Upper lobe of left lung (tissue), 6 donors: Measurements from ENCODE around the gene FAM120B. TPM values are rescaled to one million over a fixed set of nuclear protein-coding genes. Genes with fewer than 3 reads are reported as not detected.
A peak's percentile ranks its signal among the peaks of the same experiment; 100 is the strongest.

Source experiments
- ATAC-seq, 2 donors: fragments of 200-7000 bp; cut with Tn5 transposase; one replicate each; pipeline ENCODE4 v1.9.1; 2022; ENCODE audit warnings: mild to moderate bottlenecking in 2 of 2, moderate library complexity in 2 of 2; ENCODE audit not compliant: low FRiP score in 2 of 2
- DNase-seq, 2 donors: peaks; one replicate each; pipeline ENCODE4 v3.0.0-alpha.2; 2019 to 2020
- H3K27ac ChIP-seq, 4 donors: fragments of 200-600 bp; sonication (generic); one replicate each; pipeline ENCODE4 v1.5.1; 2016 to 2019
- H3K27me3 ChIP-seq, 4 donors: fragments of 200-600 bp; sonication (generic); one replicate each; pipeline ENCODE4 v1.5.1; 2017 to 2019
- H3K36me3 ChIP-seq, 4 donors: fragments of 200-600 bp; sonication (generic); one replicate each; pipeline ENCODE4 v1.5.1; 2016 to 2019
- H3K4me1 ChIP-seq, 4 donors: fragments of 200-600 bp; sonication (generic); one replicate each; pipeline ENCODE4 v1.5.1; 2018 to 2019
- H3K4me3 ChIP-seq, 4 donors: fragments of 200-600 bp; sonication (generic); one replicate each; pipeline ENCODE4 v1.5.1; 2017 to 2019; ENCODE audit warnings: mild to moderate bottlenecking in 2 of 4, moderate library complexity in 1 of 4
- H3K9me3 ChIP-seq, 4 donors: fragments of 200-600 bp; sonication (generic); one replicate each; pipeline ENCODE4 v1.5.1; 2018 to 2019
- EP300 ChIP-seq, 4 donors: sonication (generic); formaldehyde crosslinking; IDR thresholded peaks; one replicate each; pipeline ENCODE4 v1.5.1; 2017; ENCODE audit warnings: antibody characterized with exemption in 4 of 4, control low read depth in 2 of 4
- POLR2A ChIP-seq, 4 donors: fragments of 450-650 bp; IDR thresholded peaks; one replicate each; pipeline ENCODE4 v1.5.1; 2016 to 2017; ENCODE audit warnings: antibody characterized with exemption in 4 of 4, mild to moderate bottlenecking in 2 of 4
- POLR2AphosphoS5 ChIP-seq, 2 donors: sonication (generic); formaldehyde crosslinking; IDR thresholded peaks; one replicate each; pipeline ENCODE4 v1.5.1; 2017; ENCODE audit warnings: antibody characterized with exemption in 2 of 2
- WGBS, 2 donors: methylation state at CpG; one replicate each; pipeline ENCODE4 v1.1.5; 2017 to 2018; 5-methylcytosine and 5-hydroxymethylcytosine counted together
- total RNA-seq, 6 donors: library from RNA; depleted of rRNA in 4 of 6; stranded (reverse); fragments of >200 nt in 4 of 6; gene quantifications; one replicate each; pipeline versions ENCODE4 v1.1.0 to v1.2.1, GENCODE V29; 2016 to 2021
- TF ChIP-seq, protein P1 (sequence below), 6 experiments: fragments of 450-650 bp in 4 of 6; fragments of 200-600 bp in 2 of 6; sonication (generic) in 2 of 6; IDR thresholded peaks; one replicate each; pipeline ENCODE4 v1.5.1; 2016 to 2019; ENCODE audit warnings: antibody characterized with exemption in 6 of 6
- donor health status: DM: no; HTN: no; CAD: no; lungs with moderate emphysema.
- donor health status: DM: no; HTN: yes; CAD: no; lungs with severe emphysema.

Gene FAM120B
- total RNA-seq, 6 donors from 2014 or later: 20.1 to 51.3 (median 28.3) TPM

DNA sequence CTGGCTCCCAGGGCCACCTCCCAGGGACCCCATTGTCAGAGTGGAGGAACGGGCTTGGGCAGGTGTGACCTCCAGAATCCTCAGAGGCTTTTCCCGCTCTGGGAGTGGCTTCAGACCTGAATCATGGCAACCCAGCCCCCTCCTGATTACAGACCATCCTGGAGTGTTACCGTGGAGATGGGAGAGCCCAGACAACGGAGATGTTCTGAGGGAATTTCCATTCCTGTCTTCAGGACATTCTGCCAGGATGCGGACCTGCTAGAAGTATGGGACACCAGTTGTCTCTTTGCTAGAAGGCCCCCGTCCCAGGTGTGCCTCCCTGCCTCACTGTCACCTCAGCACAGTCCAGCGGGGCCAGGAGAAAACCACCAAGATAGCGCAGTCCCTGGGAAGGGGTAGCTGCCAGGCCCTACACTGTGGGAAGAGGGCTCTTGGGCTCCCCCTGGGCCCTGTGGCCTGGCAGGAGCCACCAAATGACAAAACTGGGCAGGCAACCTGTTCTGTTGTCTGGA lies 136.6 kb downstream of the FAM120B start:
- TF ChIP-seq POLR2A (IDR thresholded peaks at IDR 0.05) (no peak), POLR2AphosphoS5 (IDR thresholded peaks at IDR 0.05) (no peak), EP300 (IDR thresholded peaks at IDR 0.05) (no peak)
- TF ChIP-seq, protein P1, sequence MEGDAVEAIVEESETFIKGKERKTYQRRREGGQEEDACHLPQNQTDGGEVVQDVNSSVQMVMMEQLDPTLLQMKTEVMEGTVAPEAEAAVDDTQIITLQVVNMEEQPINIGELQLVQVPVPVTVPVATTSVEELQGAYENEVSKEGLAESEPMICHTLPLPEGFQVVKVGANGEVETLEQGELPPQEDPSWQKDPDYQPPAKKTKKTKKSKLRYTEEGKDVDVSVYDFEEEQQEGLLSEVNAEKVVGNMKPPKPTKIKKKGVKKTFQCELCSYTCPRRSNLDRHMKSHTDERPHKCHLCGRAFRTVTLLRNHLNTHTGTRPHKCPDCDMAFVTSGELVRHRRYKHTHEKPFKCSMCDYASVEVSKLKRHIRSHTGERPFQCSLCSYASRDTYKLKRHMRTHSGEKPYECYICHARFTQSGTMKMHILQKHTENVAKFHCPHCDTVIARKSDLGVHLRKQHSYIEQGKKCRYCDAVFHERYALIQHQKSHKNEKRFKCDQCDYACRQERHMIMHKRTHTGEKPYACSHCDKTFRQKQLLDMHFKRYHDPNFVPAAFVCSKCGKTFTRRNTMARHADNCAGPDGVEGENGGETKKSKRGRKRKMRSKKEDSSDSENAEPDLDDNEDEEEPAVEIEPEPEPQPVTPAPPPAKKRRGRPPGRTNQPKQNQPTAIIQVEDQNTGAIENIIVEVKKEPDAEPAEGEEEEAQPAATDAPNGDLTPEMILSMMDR (IDR thresholded peaks at IDR 0.05): no peak
- WGBS, 2 donors: 87 to 90% methylated on average over 5 to 8 of the region's 8 CpGs
- no peak for ATAC-seq
- Histone ChIP-seq H3K9me3 (no peaks in the 10 kb centered on the region), H3K27me3 (no peaks in the 10 kb centered on the region), H3K27ac (no peak overlapping the region), H3K4me1 (peaks cover 2 to 6% (median 4%) of the 10 kb centered on the region in 4 donors), H3K4me3 (no peak overlapping the region), H3K36me3 (no peaks in the 10 kb centered on the region)
- DNase-seq: no peak

DNA sequence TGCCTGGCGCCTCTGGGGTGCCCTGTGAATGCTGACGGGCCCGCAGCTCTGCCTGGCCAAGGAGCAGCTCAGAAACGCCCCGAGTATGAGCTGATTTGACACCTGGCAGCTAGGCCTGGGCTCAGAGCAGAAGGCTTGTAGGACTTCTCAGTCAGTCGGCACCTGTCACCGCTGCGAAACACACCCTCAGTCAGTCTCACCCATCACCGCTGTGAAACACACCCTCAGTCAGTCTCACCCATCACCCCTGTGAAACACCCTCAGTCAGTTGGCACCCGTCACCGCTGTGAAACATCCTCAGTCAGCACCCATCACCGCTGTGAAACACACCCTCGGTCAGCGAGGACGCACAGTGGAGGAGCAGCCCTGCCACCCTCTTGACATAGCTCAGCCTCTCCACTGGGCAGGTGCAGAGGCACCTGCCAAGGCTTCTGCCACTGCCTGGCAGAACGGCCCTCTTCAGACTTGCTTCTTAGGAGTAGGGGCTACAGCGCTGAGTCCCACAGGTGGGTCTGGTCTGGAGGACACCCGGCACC lies 137.6 kb downstream of the FAM120B start:
- Histone ChIP-seq H3K27me3 (no peaks in the 10 kb centered on the region), H3K36me3 (no peaks in the 10 kb centered on the region), H3K4me1 (no peaks in the 10 kb centered on the region), H3K4me3 (no peak overlapping the region), H3K27ac (no peak overlapping the region), H3K9me3 (no peaks in the 10 kb centered on the region)
- TF ChIP-seq EP300 (IDR thresholded peaks at IDR 0.05) (no peak), POLR2A (IDR thresholded peaks at IDR 0.05) (no peak), POLR2AphosphoS5 (IDR thresholded peaks at IDR 0.05) (no peak)
- TF ChIP-seq, protein P1 (IDR thresholded peaks at IDR 0.05): no peak
- 69 to 78% methylated on average over 16 to 18 of the region's 18 CpGs for WGBS, 2 donors
- ATAC-seq (peak in 1 of 2 donors; percentile 47), DNase-seq (no peak)

DNA sequence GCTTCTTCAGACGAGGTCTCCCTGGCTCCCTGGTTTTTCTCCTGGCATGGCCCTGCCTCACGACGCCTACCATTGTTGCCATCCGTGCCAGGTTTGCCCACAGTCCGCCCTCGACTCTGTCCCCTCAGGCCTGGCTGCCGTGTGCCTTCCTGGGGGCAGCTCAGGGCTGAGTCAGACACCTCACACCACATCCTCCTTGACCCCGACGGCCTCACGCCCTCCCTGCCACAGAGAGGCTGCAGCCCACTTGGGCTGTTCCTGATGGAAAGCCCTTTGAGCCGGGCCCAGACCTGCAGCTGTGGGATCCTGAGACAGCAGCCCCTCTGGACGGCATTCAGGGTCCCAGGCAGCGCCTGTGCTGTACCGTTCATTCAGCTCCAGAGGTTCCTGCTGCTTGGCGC lies 138.3 kb downstream of the FAM120B start:
- Histone ChIP-seq H3K27me3 (no peaks in the 10 kb centered on the region), H3K9me3 (no peaks in the 10 kb centered on the region), H3K36me3 (no peaks in the 10 kb centered on the region), H3K4me3 (no peak overlapping the region), H3K27ac (no peak overlapping the region), H3K4me1 (no peaks in the 10 kb centered on the region)
- peak in 1 of 2 donors; percentile 4 for ATAC-seq
- TF ChIP-seq, protein P1 (IDR thresholded peaks at IDR 0.05): no peak
- no peak for TF ChIP-seq POLR2AphosphoS5 (IDR thresholded peaks at IDR 0.05)
- no peak for TF ChIP-seq EP300 (IDR thresholded peaks at IDR 0.05)
- no peak for TF ChIP-seq POLR2A (IDR thresholded peaks at IDR 0.05)
- DNase-seq: no peak
- 80 to 83% methylated on average over 8 to 15 of the region's 15 CpGs for WGBS, 2 donors

DNA sequence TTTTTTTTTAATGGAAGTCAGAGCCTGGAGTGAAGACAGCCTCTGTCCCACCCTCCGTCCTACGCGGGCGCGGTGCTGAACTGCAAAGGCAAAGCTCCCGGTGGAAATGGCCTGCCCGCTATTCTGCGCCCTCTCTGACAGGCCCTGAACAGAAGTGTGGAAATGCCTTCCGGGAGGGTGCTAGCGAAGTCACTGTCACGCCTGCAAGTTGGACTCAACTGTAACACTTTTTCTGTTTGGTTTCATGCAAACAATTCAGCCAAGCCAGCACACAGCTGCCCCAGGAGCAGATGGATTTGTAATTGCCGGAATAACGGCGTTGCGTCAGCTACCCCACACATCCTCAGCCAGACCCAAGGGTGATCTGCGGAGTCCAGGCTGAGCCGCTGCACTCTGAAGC lies 138.9 kb downstream of the FAM120B start:
- no peaks in the 10 kb centered on the region for H3K4me1 ChIP-seq
- DNase-seq (no peak), ATAC-seq (peak in 1 of 2 donors; percentile 32)
- H3K9me3 ChIP-seq: no peaks in the 10 kb centered on the region
- H3K27ac ChIP-seq: no peak overlapping the region
- TF ChIP-seq POLR2AphosphoS5 (IDR thresholded peaks at IDR 0.05) (no peak), EP300 (IDR thresholded peaks at IDR 0.05) (no peak), POLR2A (IDR thresholded peaks at IDR 0.05) (no peak)
- TF ChIP-seq, protein P1 (IDR thresholded peaks at IDR 0.05): no peak
- no peak overlapping the region for H3K4me3 ChIP-seq
- H3K27me3 ChIP-seq: no peaks in the 10 kb centered on the region
- H3K36me3 ChIP-seq: no peaks in the 10 kb centered on the region
- 80 to 85% methylated on average over 17 of the region's 17 CpGs for WGBS, 2 donors

DNA sequence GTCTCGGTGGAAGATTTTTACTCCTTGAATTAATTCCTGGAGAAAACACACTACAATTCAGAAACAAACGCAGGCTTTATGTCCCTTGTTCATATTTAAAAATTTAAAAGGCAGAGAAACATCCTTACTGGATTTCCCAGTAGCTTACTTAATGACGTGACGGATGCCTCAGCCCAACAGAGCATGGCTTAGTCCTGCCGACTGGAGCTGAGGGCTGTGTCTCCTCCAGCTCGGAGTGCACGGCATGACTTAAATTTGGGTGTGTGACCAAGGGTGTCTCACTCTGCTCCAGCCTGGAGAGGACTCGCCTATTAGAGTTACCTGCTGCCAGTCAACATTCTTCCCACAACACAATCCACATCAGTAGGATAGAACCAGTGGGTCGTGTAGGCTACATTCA lies 139.4 kb downstream of the FAM120B start:
- DNase-seq: no peak
- TF ChIP-seq, protein P1 (IDR thresholded peaks at IDR 0.05): no peak
- TF ChIP-seq POLR2A (IDR thresholded peaks at IDR 0.05) (no peak), POLR2AphosphoS5 (IDR thresholded peaks at IDR 0.05) (no peak), EP300 (IDR thresholded peaks at IDR 0.05) (no peak)
- H3K36me3 ChIP-seq: no peaks in the 10 kb centered on the region
- no peaks in the 10 kb centered on the region for H3K27me3 ChIP-seq
- H3K27ac ChIP-seq: no peak overlapping the region
- no peak for ATAC-seq
- H3K9me3 ChIP-seq: no peaks in the 10 kb centered on the region
- 85 to 91% methylated on average over 9 of the region's 9 CpGs for WGBS, 2 donors
- H3K4me3 ChIP-seq: no peak overlapping the region
- no peaks in the 10 kb centered on the region for H3K4me1 ChIP-seq
